Mucosa of descending colon (tissue), 3 donors: ENCODE results near the gene RAB27A. TPM values are rescaled to one million over a fixed set of nuclear protein-coding genes. Genes with fewer than 3 reads are reported as not detected.

Source experiments
- ATAC-seq: fragments of 200-7000 bp; cut with Tn5 transposase; one replicate; pipeline ENCODE4 v1.9.1; 2020; ENCODE audit warnings: mild to moderate bottlenecking, moderate library complexity
- DNase-seq, 3 donors: peaks; one replicate each; pipeline ENCODE4 v3.0.0-alpha.2; 2020
- H3K36me3 ChIP-seq: fragments of 200-600 bp; one replicate; pipeline ENCODE4 v1.8.0; 2021; ENCODE audit warnings: low read depth, mild to moderate bottlenecking
- H3K4me1 ChIP-seq: fragments of 200-600 bp; one replicate; pipeline ENCODE4 v1.8.0; 2021; ENCODE audit warnings: low read depth, mild to moderate bottlenecking
- H3K4me3 ChIP-seq: fragments of 200-600 bp; one replicate; pipeline ENCODE4 v1.8.0; 2021; ENCODE audit warnings: mild to moderate bottlenecking
- H3K9me3 ChIP-seq: fragments of 200-600 bp; one replicate; pipeline ENCODE4 v1.8.0; 2021; ENCODE audit warnings: mild to moderate bottlenecking
- intact Hi-C, 2 donors: fragments of 100-400 bp; cut with DNase I in 1 of 2; cut with micrococcal nuclease in 1 of 2; formaldehyde crosslinking; loops; one replicate each; pipeline versions ENCODE4 v1.11.0 to v1.11.1; 2022; cut with DNase I, micrococcal nuclease
- total RNA-seq, 3 donors: library from RNA; stranded (reverse); fragmentation: NEBNext Ultra II Directional in 2 of 3; extraction: Animal tissue kit (Norgen Biotek cat#: 25700) in 2 of 3; gene quantifications; one replicate each; pipeline versions ENCODE4 v1.2.1 to v1.2.4, GENCODE V29; 2021 to 2023
- TF ChIP-seq, protein P1 (sequence below): fragments of 200-600 bp; IDR thresholded peaks from one replicate; pipeline ENCODE4 v1.8.0; 2022; ENCODE audit warnings: antibody characterized with exemption, mild to moderate bottlenecking
- donor health status: DM: no; HTN: no; CAD: no; lungs with moderate emphysema.
- donor health status: DM: no; HTN: no; CAD: no.
- donor health status: DM: no; HTN: yes; CAD: no.

RAB27A gene
- total RNA-seq, 3 donors from 2014 or later: 39.0 to 59.8 (median 56.7) TPM

DNA sequence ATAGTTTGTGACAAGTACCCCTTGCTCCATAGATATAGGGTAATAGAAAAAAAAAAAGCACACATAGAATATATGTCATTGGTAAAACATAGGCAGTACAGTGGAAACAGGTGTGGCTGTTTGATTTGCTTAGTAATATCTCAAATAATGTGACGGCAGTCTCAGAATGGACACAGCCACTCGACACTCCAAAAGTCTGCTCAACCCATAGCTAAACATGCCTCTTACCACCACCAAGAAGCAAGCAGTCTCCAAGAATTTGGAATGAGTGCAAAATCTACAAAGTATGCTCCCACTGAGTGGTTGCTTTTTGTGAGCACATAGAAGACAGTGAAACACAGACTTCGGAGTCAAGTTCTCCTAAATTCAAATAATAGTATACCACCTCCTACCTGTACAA, 43.0 kb downstream of the RAB27A start:
- Histone ChIP-seq H3K9me3 (no peaks in the 10 kb centered on the region), H3K4me1 (peaks cover 30% of the 10 kb centered on the region), H3K4me3 (no peak overlapping the region), H3K36me3 (no peaks in the 10 kb centered on the region)
- DNase-seq: no peak
- intact Hi-C loops: no loop called here
- ATAC-seq: peak; percentile 21
- TF ChIP-seq, protein P1, sequence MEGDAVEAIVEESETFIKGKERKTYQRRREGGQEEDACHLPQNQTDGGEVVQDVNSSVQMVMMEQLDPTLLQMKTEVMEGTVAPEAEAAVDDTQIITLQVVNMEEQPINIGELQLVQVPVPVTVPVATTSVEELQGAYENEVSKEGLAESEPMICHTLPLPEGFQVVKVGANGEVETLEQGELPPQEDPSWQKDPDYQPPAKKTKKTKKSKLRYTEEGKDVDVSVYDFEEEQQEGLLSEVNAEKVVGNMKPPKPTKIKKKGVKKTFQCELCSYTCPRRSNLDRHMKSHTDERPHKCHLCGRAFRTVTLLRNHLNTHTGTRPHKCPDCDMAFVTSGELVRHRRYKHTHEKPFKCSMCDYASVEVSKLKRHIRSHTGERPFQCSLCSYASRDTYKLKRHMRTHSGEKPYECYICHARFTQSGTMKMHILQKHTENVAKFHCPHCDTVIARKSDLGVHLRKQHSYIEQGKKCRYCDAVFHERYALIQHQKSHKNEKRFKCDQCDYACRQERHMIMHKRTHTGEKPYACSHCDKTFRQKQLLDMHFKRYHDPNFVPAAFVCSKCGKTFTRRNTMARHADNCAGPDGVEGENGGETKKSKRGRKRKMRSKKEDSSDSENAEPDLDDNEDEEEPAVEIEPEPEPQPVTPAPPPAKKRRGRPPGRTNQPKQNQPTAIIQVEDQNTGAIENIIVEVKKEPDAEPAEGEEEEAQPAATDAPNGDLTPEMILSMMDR: no peak

DNA sequence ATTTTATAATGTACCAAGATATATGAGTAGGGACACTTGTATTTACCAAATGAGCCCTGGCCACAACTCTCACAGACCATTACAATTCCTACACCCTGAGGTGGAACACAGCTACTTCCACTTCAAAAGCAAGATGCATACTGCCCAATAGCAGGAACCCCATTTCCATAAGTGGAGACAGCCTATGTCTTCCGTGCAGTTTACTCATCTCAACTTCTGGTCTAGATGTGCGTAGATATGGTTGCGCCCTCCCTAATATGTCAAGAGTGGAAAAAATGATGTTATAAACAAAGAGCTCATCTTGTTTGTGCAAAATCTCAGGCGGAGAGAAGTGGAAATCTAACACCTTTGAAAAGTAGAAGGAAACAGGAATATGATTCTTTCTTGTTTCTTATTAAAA, 44.6 kb downstream of the RAB27A start:
- no peaks in the 10 kb centered on the region for H3K9me3 ChIP-seq
- H3K4me3 ChIP-seq: no peak overlapping the region
- H3K4me1 ChIP-seq: peaks cover 23% of the 10 kb centered on the region
- intact Hi-C loops: no loop called here
- no peaks in the 10 kb centered on the region for H3K36me3 ChIP-seq
- DNase-seq (no peak), ATAC-seq (no peak)
- TF ChIP-seq, protein P1: no peak

DNA sequence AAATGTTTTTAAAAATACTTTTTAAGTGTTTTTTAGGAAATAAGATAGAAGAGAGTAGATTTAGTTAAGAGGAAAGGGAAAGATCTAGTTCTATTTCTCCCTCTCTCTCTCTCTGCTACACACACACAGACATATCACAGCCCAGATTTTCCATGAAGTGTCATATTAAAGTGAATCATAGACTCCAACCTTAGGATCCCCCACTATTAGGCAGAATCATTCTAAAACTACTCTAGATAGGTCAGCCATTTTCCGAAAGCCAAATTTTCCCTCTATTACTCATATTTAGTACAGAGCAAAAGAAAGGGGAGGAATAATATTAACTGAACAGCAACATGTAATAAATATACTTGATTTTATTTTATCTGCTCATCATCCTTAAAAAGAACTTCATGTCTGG, 47.7 kb downstream of the RAB27A start:
- TF ChIP-seq, protein P1: no peak
- ATAC-seq: no peak
- Histone ChIP-seq H3K4me3 (no peak overlapping the region), H3K9me3 (no peaks in the 10 kb centered on the region), H3K36me3 (no peaks in the 10 kb centered on the region), H3K4me1 (peaks cover under 1% of the 10 kb centered on the region)
- no peak for DNase-seq
- intact Hi-C loops: no loop called here

DNA sequence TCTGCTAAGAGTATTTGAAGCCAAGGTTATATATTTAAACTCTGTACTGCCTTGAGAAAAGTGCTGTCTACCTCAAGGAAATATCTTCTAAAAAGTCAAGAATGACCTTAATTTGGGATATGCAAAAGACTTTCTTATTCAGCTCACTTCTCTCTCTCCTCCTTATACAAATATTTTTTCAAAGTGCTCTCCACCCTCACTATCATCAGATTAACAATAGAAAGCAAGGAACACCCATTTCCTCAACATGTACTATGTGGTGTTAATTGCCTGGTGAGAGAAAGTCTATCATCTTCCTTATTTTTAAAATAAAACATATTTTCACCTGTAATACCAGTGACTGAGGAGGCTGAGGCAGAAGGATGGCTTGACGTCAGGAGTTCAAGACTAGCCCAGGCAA, 48.4 kb downstream of the RAB27A start:
- Histone ChIP-seq H3K9me3 (no peaks in the 10 kb centered on the region), H3K36me3 (no peaks in the 10 kb centered on the region), H3K4me1 (no peaks in the 10 kb centered on the region), H3K4me3 (no peak overlapping the region)
- DNase-seq (no peak), ATAC-seq (peak; percentile 70)
- TF ChIP-seq, protein P1: no peak
- intact Hi-C loops: no loop called here

DNA sequence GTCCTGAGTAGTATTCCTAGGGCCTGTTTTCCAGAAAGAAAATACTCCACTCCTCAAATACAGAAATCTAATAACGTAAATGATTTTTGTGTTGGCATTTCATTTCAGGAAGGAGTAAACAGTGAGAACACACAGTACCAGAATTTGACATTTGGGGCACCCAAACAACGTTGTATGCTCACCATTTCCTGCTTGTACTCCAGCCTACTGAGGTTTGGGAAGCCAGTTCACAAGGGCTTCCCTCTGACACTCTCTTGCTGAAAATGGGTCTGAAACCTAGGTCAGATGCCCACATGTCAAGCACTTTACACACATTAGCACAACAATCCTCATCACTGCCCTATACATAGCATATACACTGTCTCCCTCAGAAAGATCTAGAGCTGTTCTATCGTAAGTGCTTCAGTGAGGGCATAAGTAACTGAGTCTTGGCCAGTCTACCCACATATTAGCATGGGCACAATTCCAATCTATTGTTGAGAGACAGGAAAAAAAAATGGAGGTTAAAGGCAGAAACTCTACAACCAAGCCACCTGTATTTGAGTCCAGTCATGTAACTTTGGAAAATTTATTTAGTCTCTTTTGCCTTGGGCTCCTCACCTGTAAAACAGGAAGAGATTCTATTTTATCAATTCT, 49.4 kb downstream of the RAB27A start:
- no peaks in the 10 kb centered on the region for H3K4me1 ChIP-seq
- no peaks in the 10 kb centered on the region for H3K9me3 ChIP-seq
- no peak for ATAC-seq

More for the DNA sequence above, 49.4 kb downstream of the RAB27A start:
- intact Hi-C loops: no loop called here
- TF ChIP-seq, protein P1: no peak
- no peak for DNase-seq
- Histone ChIP-seq H3K36me3 (no peaks in the 10 kb centered on the region), H3K4me3 (no peak overlapping the region)
